Right lobe of liver (tissue), 6 donors: ENCODE measurements around the gene LBR. TPM values are rescaled to one million over a fixed set of nuclear protein-coding genes. Genes with fewer than 3 reads are reported as not detected.
A peak's percentile ranks its signal among the peaks of the same experiment; 100 is the strongest.

Experiments used
- ATAC-seq, 4 donors: fragments of 200-7000 bp; cut with Tn5 transposase; one replicate each; pipeline ENCODE4 v1.9.1; 2020; ENCODE audit warnings: mild to moderate bottlenecking in 4 of 4, moderate library complexity in 4 of 4
- DNase-seq, 3 donors: peaks; one replicate each; pipeline ENCODE4 v3.0.0-alpha.2; 2020
- H3K27ac ChIP-seq, 3 donors: fragments of 200-600 bp; one replicate each; pipeline ENCODE4 v1.8.0; 2022
- H3K27me3 ChIP-seq, 2 donors: fragments of 200-600 bp; one replicate each; pipeline ENCODE4 v1.8.0; 2022
- H3K36me3 ChIP-seq, 4 donors: fragments of 200-600 bp; sonication (generic) in 1 of 4; one replicate each; pipeline versions ENCODE4 v1.5.1 to v1.8.0; 2017 to 2022; ENCODE audit warnings: control low read depth in 1 of 4
- H3K4me1 ChIP-seq, 4 donors: fragments of 200-600 bp; sonication (generic) in 1 of 4; one replicate each; pipeline versions ENCODE4 v1.5.1 to v1.8.0; 2017 to 2022; ENCODE audit warnings: control low read depth in 1 of 4
- H3K4me3 ChIP-seq, 3 donors: fragments of 200-600 bp; one replicate each; pipeline ENCODE4 v1.8.0; 2022
- H3K9me3 ChIP-seq, 4 donors: fragments of 200-600 bp; sonication (generic) in 1 of 4; one replicate each; pipeline versions ENCODE4 v1.5.1 to v1.8.0; 2017 to 2022; ENCODE audit warnings: control low read depth in 1 of 4
- POLR2A ChIP-seq: fragments of 450-650 bp; IDR thresholded peaks from one replicate; pipeline ENCODE4 v1.6.1; 2017; ENCODE audit warnings: antibody characterized with exemption, mild to moderate bottlenecking
- WGBS: methylation state at CpG from one replicate; pipeline ENCODE4 v1.1.6; 2018; ENCODE audit warnings: low coverage, low lambda C conversion rate; ENCODE audit not compliant: insufficient coverage; ENCODE audit errors: missing lambda C conversion rate; 5-methylcytosine and 5-hydroxymethylcytosine counted together
- intact Hi-C, 2 donors: fragments of 100-400 bp; cut with DNase I; formaldehyde crosslinking; loops; one replicate each; pipeline versions ENCODE4 v1.11.2 to v1.14.1; 2022
- total RNA-seq, 6 experiments: library from RNA; depleted of rRNA in 2 of 6; stranded (reverse); fragments of >200 nt in 2 of 6; fragmentation: NEBNext Ultra II Directional in 3 of 6; extraction: Animal tissue kit (Norgen Biotek cat#: 25700) in 3 of 6; gene quantifications; one replicate each; pipeline versions ENCODE4 v1.1.0 to v1.2.4, GENCODE V29; 2016 to 2023
- TF ChIP-seq, protein P1 (sequence below), 4 donors: fragments of 200-600 bp in 3 of 4; fragments of 450-650 bp in 1 of 4; IDR thresholded peaks; one replicate each; pipeline versions ENCODE4 v1.5.1 to v1.8.0; 2016 to 2022; ENCODE audit warnings: antibody characterized with exemption in 4 of 4, mild to moderate bottlenecking in 2 of 4
- donor health status: DM: no; HTN: yes; CAD: no.
- donor health status: DM: no; HTN: no; CAD: no.
- donor health status: DM: no; HTN: no; CAD: no.
- donor health status: DM: no; HTN: yes; CAD: no.
- donor health status: DM: no; HTN: yes; CAD: no.

LBR gene
- total RNA-seq, 6 experiments from 2014 or later, result 21.9 to 41.8 (median 31.4) TPM

DNA sequence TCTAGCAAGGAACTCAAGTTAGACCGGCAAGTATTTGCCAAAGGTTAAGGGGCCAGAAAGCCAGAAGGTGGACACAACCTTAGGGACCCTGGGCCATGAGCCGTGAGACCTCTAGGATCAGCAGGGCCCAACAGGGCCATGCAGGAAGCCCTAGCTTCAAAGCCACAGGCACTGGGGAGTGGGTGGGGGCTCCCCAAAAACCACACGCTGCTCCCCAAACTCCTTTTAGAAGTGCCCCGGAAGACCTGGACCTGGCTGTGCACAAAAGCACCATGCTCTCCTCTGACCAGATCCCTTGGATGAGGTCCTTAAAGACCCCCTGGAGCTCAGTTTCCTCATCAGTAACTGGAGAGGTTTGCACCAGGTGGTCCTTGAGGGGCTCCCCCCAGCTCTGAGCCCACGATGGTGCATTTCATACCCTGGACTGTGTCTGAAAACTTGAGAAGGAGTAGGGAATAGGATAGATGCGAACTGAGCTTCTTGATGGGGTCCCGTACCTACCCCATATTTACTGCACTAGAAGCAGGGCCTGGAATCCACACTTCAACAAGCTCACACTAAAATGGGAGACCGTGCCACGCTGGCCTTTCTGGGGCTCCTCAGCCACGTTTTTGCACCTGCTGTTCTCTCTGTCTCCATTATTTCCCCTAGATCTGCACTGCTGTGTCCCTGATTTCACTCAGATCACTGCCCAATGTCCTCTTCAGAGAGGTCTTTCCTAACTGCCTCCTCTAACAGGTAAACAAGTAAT, 40.6 kb upstream of the LBR start:
- Histone ChIP-seq H3K4me3 (peak overlapping the region in 2 of 3 donors; percentile 32 to 44), H3K27me3 (no peaks in the 10 kb centered on the region), H3K4me1 (no peaks in the 10 kb centered on the region), H3K36me3 (no peaks in the 10 kb centered on the region), H3K27ac (peak overlapping the region in 2 of 3 donors; percentile 66 to 80), H3K9me3 (no peaks in the 10 kb centered on the region)
- ATAC-seq (no peak), DNase-seq (no peak)
- 55% methylated on average over 5 of the region's 10 CpGs for WGBS
- intact Hi-C loops, result no loop called here
- no peak for TF ChIP-seq POLR2A
- TF ChIP-seq, protein P1, sequence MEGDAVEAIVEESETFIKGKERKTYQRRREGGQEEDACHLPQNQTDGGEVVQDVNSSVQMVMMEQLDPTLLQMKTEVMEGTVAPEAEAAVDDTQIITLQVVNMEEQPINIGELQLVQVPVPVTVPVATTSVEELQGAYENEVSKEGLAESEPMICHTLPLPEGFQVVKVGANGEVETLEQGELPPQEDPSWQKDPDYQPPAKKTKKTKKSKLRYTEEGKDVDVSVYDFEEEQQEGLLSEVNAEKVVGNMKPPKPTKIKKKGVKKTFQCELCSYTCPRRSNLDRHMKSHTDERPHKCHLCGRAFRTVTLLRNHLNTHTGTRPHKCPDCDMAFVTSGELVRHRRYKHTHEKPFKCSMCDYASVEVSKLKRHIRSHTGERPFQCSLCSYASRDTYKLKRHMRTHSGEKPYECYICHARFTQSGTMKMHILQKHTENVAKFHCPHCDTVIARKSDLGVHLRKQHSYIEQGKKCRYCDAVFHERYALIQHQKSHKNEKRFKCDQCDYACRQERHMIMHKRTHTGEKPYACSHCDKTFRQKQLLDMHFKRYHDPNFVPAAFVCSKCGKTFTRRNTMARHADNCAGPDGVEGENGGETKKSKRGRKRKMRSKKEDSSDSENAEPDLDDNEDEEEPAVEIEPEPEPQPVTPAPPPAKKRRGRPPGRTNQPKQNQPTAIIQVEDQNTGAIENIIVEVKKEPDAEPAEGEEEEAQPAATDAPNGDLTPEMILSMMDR (IDR thresholded peaks at IDR 0.05), result no peak

DNA sequence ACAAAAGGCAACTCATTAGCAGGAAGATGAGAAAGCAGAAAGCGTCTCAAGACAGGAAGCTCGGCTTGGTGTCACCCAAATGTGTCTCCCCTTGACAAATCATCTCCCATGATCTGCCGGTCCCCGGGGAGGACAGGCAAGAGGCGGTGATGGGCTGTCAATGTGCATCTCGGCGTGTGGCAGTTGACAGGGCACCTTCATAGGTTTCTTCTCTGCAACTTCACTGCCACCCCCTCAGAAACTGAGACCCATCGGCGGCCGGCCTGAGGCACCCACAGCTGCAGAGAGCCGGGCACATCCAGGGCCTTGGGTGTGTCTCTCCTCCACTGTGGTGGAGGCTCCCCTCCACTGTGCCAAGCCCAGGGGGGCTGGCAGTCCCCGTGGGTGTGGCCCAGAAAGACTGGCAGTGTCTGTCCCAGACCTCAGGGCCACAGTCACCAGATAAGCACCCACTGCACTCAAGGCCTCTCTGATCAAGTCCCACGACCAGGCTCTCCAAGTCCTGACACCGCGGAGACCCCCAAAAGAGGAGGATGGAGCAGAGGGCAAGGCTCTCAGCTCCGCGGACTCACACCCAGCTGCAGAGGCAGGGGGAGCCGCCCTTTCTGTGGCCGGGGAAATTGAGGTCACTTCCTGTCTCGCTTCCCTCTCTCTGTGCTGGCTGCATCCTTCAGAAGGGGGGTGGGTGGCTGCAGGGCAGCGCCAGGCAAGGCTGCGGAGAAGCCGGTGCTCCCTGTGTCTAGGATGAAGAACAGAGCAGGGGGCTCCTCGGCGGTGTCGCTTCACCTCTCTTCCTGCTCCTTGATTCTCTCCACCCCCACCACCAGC, 39.6 kb upstream of the LBR start:
- Histone ChIP-seq H3K36me3 (no peaks in the 10 kb centered on the region), H3K4me1 (no peaks in the 10 kb centered on the region), H3K4me3 (peak overlapping the region; percentile 18 to 44 (median 32)), H3K27ac (peak overlapping the region; percentile 50 to 80 (median 66)), H3K27me3 (no peaks in the 10 kb centered on the region), H3K9me3 (no peaks in the 10 kb centered on the region)
- 41% methylated on average over 12 of the region's 26 CpGs for WGBS
- DNase-seq, result peak; percentile 69 to 79 (median 73)
- ATAC-seq, result peak; percentile 77 to 90 (median 83)
- TF ChIP-seq, protein P1 (IDR thresholded peaks at IDR 0.05), result no peak
- peak; percentile 50 for TF ChIP-seq POLR2A
- intact Hi-C loops, result no loop called here

DNA sequence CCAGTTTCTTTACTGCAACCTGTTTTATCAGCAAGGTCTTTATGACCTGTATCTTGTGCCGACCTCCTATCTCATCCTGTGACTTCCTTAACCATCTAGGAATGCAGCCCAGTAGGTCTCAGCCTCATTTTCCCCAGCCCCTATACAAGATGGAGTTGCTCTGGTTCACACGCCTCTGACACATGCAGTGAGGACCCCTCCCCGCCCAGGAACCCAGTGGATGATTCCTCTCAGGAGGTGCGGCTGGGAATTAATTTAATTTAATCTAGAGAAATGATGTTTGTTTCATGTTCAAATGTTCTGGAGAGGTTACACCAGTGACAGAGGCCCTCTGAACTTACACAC, 39.0 kb upstream of the LBR start:
- H3K36me3 ChIP-seq, result no peaks in the 10 kb centered on the region
- no peak for DNase-seq

DNA sequence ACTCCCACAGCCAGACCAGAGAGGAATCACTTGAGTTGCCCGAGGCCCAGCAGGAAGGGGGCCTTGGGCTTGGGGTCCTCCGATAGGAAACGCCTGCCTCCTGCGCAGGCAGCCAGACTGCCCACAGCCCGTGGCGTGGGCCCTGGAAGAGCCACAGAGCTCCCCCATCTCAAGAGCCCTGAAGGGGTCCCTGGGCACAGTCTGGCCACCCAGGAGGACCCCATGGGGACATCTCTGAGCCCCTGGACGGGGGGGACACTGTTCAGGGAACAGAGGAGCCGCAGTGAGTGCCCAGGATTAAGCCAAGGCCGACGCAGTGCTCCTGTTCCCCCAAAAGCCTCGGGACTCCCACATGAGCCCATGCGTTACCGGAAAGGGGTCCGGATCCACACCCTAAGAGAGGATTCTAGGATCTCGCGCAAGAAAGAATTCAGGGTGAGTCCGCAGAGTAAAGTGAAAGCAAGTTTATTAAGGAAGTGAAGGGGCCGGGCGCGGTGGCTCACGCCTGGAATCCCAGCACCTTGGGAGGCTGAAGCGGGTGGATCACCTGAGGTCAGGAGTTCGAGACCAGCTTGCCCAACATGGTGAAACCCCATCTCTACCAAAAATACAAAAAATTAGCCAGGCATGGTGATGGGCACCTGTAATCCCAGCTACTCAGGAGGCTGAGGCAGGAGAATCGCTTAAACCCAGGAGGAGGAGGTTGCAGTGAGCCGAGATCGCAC, 38.1 kb upstream of the LBR start:
- no peak overlapping the region for H3K27ac ChIP-seq
- no peaks in the 10 kb centered on the region for H3K9me3 ChIP-seq
- H3K27me3 ChIP-seq, result no peaks in the 10 kb centered on the region
- H3K4me3 ChIP-seq, result no peak overlapping the region
- ATAC-seq (no peak), DNase-seq (no peak)
- 74% methylated on average over 11 of the region's 26 CpGs for WGBS
- intact Hi-C loops, result no loop called here
- H3K4me1 ChIP-seq, result peaks cover 0 to 9% (median 2%) of the 10 kb centered on the region in 4 donors
- TF ChIP-seq, protein P1 (IDR thresholded peaks at IDR 0.05), result no peak
- TF ChIP-seq POLR2A, result no peak
- no peaks in the 10 kb centered on the region for H3K36me3 ChIP-seq

More for the DNA sequence above, 39.0 kb upstream of the LBR start:
- ATAC-seq, result no peak
- 84% methylated on average over 4 of the region's 4 CpGs for WGBS
- Histone ChIP-seq H3K27me3 (no peaks in the 10 kb centered on the region), H3K4me1 (no peaks in the 10 kb centered on the region), H3K9me3 (no peaks in the 10 kb centered on the region), H3K27ac (peak overlapping the region; percentile 50 to 80 (median 66)), H3K4me3 (no peak overlapping the region)
- TF ChIP-seq POLR2A, result no peak
- TF ChIP-seq, protein P1 (IDR thresholded peaks at IDR 0.05), result no peak
- intact Hi-C loops, result no loop called here
